B cell (primary cell): ENCODE results near the gene SLC30A2. TPM values are rescaled to one million over a fixed set of nuclear protein-coding genes. Genes with fewer than 3 reads are reported as not detected.

Source experiments
- ATAC-seq: fragments of 200-7000 bp; cut with Tn5 transposase; one replicate; pipeline ENCODE4 v1.10.0; 2021; ENCODE audit warnings: low read depth, mild to moderate bottlenecking, moderate number of reproducible peaks, moderate library complexity
- CTCF ChIA-PET: fragments of 350-600 bp; sonication (Branson Sonifier 250); formaldehyde crosslinking; loops from one replicate; lab custom pipeline; 2021; ENCODE audit warnings: antibody characterized with exemption, inconsistent platforms; lab: Charles Lee
- POLR2A ChIA-PET: fragments of 350-600 bp; sonication (Branson Sonifier 250); formaldehyde crosslinking; loops from one replicate; lab custom pipeline; 2021; ENCODE audit warnings: antibody characterized with exemption; lab: Charles Lee
- DNase-seq: peaks from one replicate; pipeline ENCODE4 v3.0.0; 2013
- H2AFZ ChIP-seq: 2 replicates; pipeline ENCODE4 v1.6.1; 2012; ENCODE audit warnings: mild to moderate bottlenecking, low read depth, low read length; ENCODE audit not compliant: insufficient read depth, poor library complexity, severe bottlenecking
- H3K27ac ChIP-seq, 2 donors: 1 replicate in 1 of 2; 2 replicates in 1 of 2; pipeline ENCODE4 v1.5.1; 2012 to 2013; ENCODE audit warnings: low read length in 2 of 2, mild to moderate bottlenecking in 2 of 2, moderate library complexity in 1 of 2
- H3K27me3 ChIP-seq, 4 experiments: fragments of 200-600 bp in 1 of 4; sonication (generic) in 1 of 4; replicated peaks in 1 of 4; 1 replicate in 2 of 4; 2 replicates in 2 of 4; pipeline versions ENCODE4 v1.6.1 to v1.7.0; 2013 to 2016; ENCODE audit warnings: low read length in 3 of 4, mild to moderate bottlenecking in 2 of 4, mixed read lengths in 1 of 4, moderate library complexity in 1 of 4; ENCODE audit not compliant: insufficient read depth in 4 of 4, control insufficient read depth in 3 of 4; ENCODE audit errors: control extremely low read depth in 1 of 4
- H3K36me3 ChIP-seq, 2 experiments: replicated peaks in 1 of 2; 1 replicate in 1 of 2; 2 replicates in 1 of 2; pipeline versions ENCODE4 v1.6.1 to v1.7.1; 2013; ENCODE audit warnings: low read length in 1 of 2; ENCODE audit not compliant: insufficient read depth in 2 of 2, control insufficient read depth in 1 of 2; ENCODE audit errors: control extremely low read depth in 1 of 2, extremely low read depth in 1 of 2
- H3K4me1 ChIP-seq, 2 donors: fragments of 200-600 bp in 1 of 2; sonication (generic) in 1 of 2; 1 replicate in 1 of 2; 2 replicates in 1 of 2; pipeline versions ENCODE4 v1.5.1 to v1.6.1; 2013 to 2017; ENCODE audit warnings: low read length in 2 of 2; ENCODE audit not compliant: control insufficient read depth in 2 of 2, insufficient read depth in 2 of 2
- H3K4me2 ChIP-seq: replicated peaks from 2 replicates; pipeline ENCODE3; 2012; ENCODE audit warnings: mild to moderate bottlenecking, low read depth, low read length; ENCODE audit not compliant: poor library complexity, severe bottlenecking
- H3K4me3 ChIP-seq, 5 experiments: fragments of 200-600 bp in 1 of 5; sonication (generic) in 1 of 5; 1 replicate in 3 of 5; 2 replicates in 2 of 5; pipeline versions ENCODE4 v1.5.1 to v1.7.0; 2011 to 2016; ENCODE audit warnings: low read length in 4 of 5, mild to moderate bottlenecking in 4 of 5, low read depth in 2 of 5, control low read depth in 1 of 5, moderate library complexity in 1 of 5; ENCODE audit not compliant: insufficient read depth in 1 of 5; ENCODE audit errors: control extremely low read depth in 1 of 5, extremely low read depth in 1 of 5
- H3K79me2 ChIP-seq: fragments of 200-600 bp; sonication (generic); one replicate; pipeline ENCODE4 v1.6.0; 2016; ENCODE audit warnings: low read length; ENCODE audit not compliant: control insufficient read depth, insufficient read depth
- H3K9ac ChIP-seq: fragments of 200-600 bp; sonication (generic); 2 replicates; pipeline ENCODE4 v1.6.1; 2017; ENCODE audit warnings: mild to moderate bottlenecking, low read length, moderate library complexity
- H3K9me3 ChIP-seq, 3 donors: one replicate each; pipeline versions ENCODE4 v1.6.1 to v1.7.1; 2013; ENCODE audit warnings: low read length in 2 of 3; ENCODE audit not compliant: control insufficient read depth in 2 of 3, insufficient read depth in 1 of 3; ENCODE audit errors: control extremely low read depth in 1 of 3
- H4K20me1 ChIP-seq: 2 replicates; pipeline ENCODE4 v1.6.0; 2012; ENCODE audit warnings: mild to moderate bottlenecking, low read length; ENCODE audit not compliant: insufficient read depth, control insufficient read depth, poor library complexity, severe bottlenecking
- H3K27ac Mint-ChIP-seq: one replicate; pipeline ENCODE4 v1.8.0; 2021; ENCODE audit warnings: mixed read lengths
- H3K27me3 Mint-ChIP-seq: one replicate; pipeline ENCODE4 v1.8.0; 2021; ENCODE audit warnings: mixed read lengths
- H3K4me1 Mint-ChIP-seq: one replicate; pipeline ENCODE4 v1.8.0; 2021; ENCODE audit warnings: mixed read lengths
- H3K4me3 Mint-ChIP-seq: one replicate; pipeline ENCODE4 v1.8.0; 2021; ENCODE audit warnings: mixed read lengths
- H3K9me3 Mint-ChIP-seq: one replicate; pipeline ENCODE4 v1.8.0; 2022; ENCODE audit warnings: mixed read lengths; ENCODE audit not compliant: insufficient read depth
- CTCF ChIP-seq: fragments of 200-600 bp; IDR thresholded peaks from one replicate; pipeline ENCODE4 v1.8.0; 2022; ENCODE audit warnings: antibody characterized with exemption, mild to moderate bottlenecking
- EZH2 ChIP-seq: IDR thresholded peaks from 2 replicates; pipeline ENCODE4 v1.6.1; 2012; ENCODE audit warnings: borderline replicate concordance, low read depth, mild to moderate bottlenecking, moderate library complexity, low read length; ENCODE audit not compliant: insufficient read depth, poor library complexity, severe bottlenecking
- WGBS: methylation state at CpG from one replicate; pipeline ENCODE4 v1.1.5; 2013; ENCODE audit warnings: missing lambda C conversion rate; ENCODE audit not compliant: insufficient coverage; 5-methylcytosine and 5-hydroxymethylcytosine counted together
- intact Hi-C: fragments of 100-400 bp; cut with micrococcal nuclease; formaldehyde crosslinking; loops from one replicate; pipeline ENCODE4 v1.10.0; 2022
- polyA plus RNA-seq: library from polyadenylated mRNA; depleted of rRNA; stranded (reverse); fragments of >200 nt; gene quantifications from 2 replicates; pipeline ENCODE4 v1.2.3, GENCODE V29; 2012
- total RNA-seq, 2 donors: library from RNA; stranded (reverse); fragments of 120-200 nt in 1 of 2; gene quantifications; 1 replicate in 1 of 2; 2 replicates in 1 of 2; pipeline versions ENCODE4 v1.2.3 to v1.2.4, GENCODE V29; 2013 to 2022

The SLC30A2 gene
- total and polyA plus RNA-seq, 2 donors (not counting 1 experiment from before 2014, with no cell fraction given) = not detected

- DNase-seq = no peak
- TF ChIP-seq EZH2 (no peak), CTCF (no peak)
- 39% methylated on average over 2 of the region's 3 CpGs for WGBS
- Mint-ChIP-seq H3K27ac (no peak overlapping the region), H3K4me3 (no peak overlapping the region), H3K4me1 (no peaks in the 10 kb centered on the region), H3K27me3 (peaks cover 9% of the 10 kb centered on the region), H3K9me3 (no peaks in the 10 kb centered on the region)
- Histone ChIP-seq H3K4me1 (no peaks in the 10 kb centered on the region), H3K36me3 (no peaks in the 10 kb centered on the region), H4K20me1 (no peaks in the 10 kb centered on the region), H2AFZ (no peak overlapping the region), H3K27me3 (peaks cover 0 to 11% (median 0%) of the 10 kb centered on the region in 4 experiments), H3K79me2 (no peaks in the 10 kb centered on the region), H3K9me3 (no peaks in the 10 kb centered on the region), H3K27ac (no peak overlapping the region), H3K4me3 (no peak overlapping the region), H3K9ac (no peak overlapping the region), H3K4me2 (no peak overlapping the region)
- no peak for ATAC-seq
- intact Hi-C loops = no loop called here
- ChIA-PET CTCF (interaction anchor here (0.6 kb wide), 1 partner anchor 1633 kb away, joined by 3 read pairs; no protein-coding TSS in a partner anchor), POLR2A (no interaction called here)
These were observed 18.0 kb downstream of the SLC30A2 start for GRCh38 chr1:26027716-26028489.

GRCh38 chr1:26025517-26025916, 20.4 kb downstream of the SLC30A2 start:
- 93% methylated on average over 3 of the region's 5 CpGs for WGBS
- no peak overlapping the region for H3K4me3 Mint-ChIP-seq
- Histone ChIP-seq H4K20me1 (no peaks in the 10 kb centered on the region), H3K27ac (no peak overlapping the region), H3K79me2 (no peaks in the 10 kb centered on the region), H3K4me2 (no peak overlapping the region), H3K4me1 (no peaks in the 10 kb centered on the region), H3K36me3 (no peaks in the 10 kb centered on the region), H3K9me3 (no peaks in the 10 kb centered on the region), H3K27me3 (peaks cover 0 to under 1% (median 0%) of the 10 kb centered on the region in 4 experiments), H3K9ac (no peak overlapping the region), H2AFZ (no peak overlapping the region), H3K4me3 (no peak overlapping the region)
- ATAC-seq = no peak
- no peak overlapping the region for H3K27ac Mint-ChIP-seq
- intact Hi-C loops = no loop called here
- H3K4me1 Mint-ChIP-seq = no peaks in the 10 kb centered on the region
- DNase-seq = no peak
- H3K9me3 Mint-ChIP-seq = no peaks in the 10 kb centered on the region
- H3K27me3 Mint-ChIP-seq = peaks cover 12% of the 10 kb centered on the region
- TF ChIP-seq EZH2 (no peak), CTCF (no peak)
- POLR2A ChIA-PET = no interaction called here
- CTCF ChIA-PET = no interaction called here
